ENCODE results near the gene SLC35F3.

SLC35F3 gene

GRCh38 chr1:234315588-234315987 lies 411.1 kb downstream of the SLC35F3 start:
- peak in 1 of 3 experiments; percentile 30 for DNase-seq (ENCODE audit: low read depth in 3 of 3)

GRCh38 chr1:234316486-234316885 lies 412.0 kb downstream of the SLC35F3 start:
- DNase-seq (ENCODE audit: low read depth in 3 of 3), result no peak

GRCh38 chr1:234316937-234317336 lies 412.5 kb downstream of the SLC35F3 start:
- no peak for DNase-seq (ENCODE audit: low read depth in 3 of 3)

- DNase-seq (ENCODE audit: low read depth in 3 of 3), result no peak
Observed at GRCh38 chr1:234320069-234320468, 415.6 kb downstream of the SLC35F3 start.

- DNase-seq (ENCODE audit: low read depth in 3 of 3), result no peak
Observed at GRCh38 chr1:234320549-234320948, 416.1 kb downstream of the SLC35F3 start.

- no peak for DNase-seq (ENCODE audit: low read depth in 3 of 3)
Observed at GRCh38 chr1:234321231-234321630, 416.8 kb downstream of the SLC35F3 start.

GRCh38 chr1:234322097-234322496 lies 417.6 kb downstream of the SLC35F3 start:
- DNase-seq (ENCODE audit: low read depth in 3 of 3), result no peak

- DNase-seq (ENCODE audit: low read depth in 3 of 3), result peak in 1 of 3 experiments; percentile 59
Observed at GRCh38 chr1:234322979-234323378, 418.5 kb downstream of the SLC35F3 start.

GRCh38 chr1:234324821-234325220 lies 420.3 kb downstream of the SLC35F3 start:
- DNase-seq (ENCODE audit: low read depth in 3 of 3), result no peak

- no peak for DNase-seq (ENCODE audit: low read depth in 3 of 3)
Observed at GRCh38 chr1:234325878-234326496, 421.5 kb downstream of the SLC35F3 start.

GRCh38 chr1:234326497-234327366 lies 422.3 kb downstream of the SLC35F3 start:
- peak; percentile 54 to 63 (median 59) for DNase-seq (ENCODE audit: low read depth in 3 of 3)

GRCh38 chr1:234327577-234328164 lies 423.2 kb downstream of the SLC35F3 start:
- no peak for DNase-seq (ENCODE audit: low read depth in 3 of 3)

GRCh38 chr1:234330843-234331215 lies 426.4 kb downstream of the SLC35F3 start:
- no peak for DNase-seq (ENCODE audit: low read depth in 3 of 3)

GRCh38 chr1:234331507-234331906 lies 427.0 kb downstream of the SLC35F3 start:
- no peak for DNase-seq (ENCODE audit: low read depth in 3 of 3)

- DNase-seq (ENCODE audit: low read depth in 3 of 3), result no peak
Observed at GRCh38 chr1:234336359-234336758, 431.9 kb downstream of the SLC35F3 start.

- no peak for DNase-seq (ENCODE audit: low read depth in 3 of 3)
Observed at GRCh38 chr1:234337233-234337632, 432.8 kb downstream of the SLC35F3 start.

- DNase-seq (ENCODE audit: low read depth in 3 of 3), result no peak
Observed at GRCh38 chr1:234340528-234340927, 436.1 kb downstream of the SLC35F3 start.

GRCh38 chr1:234342774-234343173 lies 438.3 kb downstream of the SLC35F3 start:
- no peak for DNase-seq (ENCODE audit: low read depth in 3 of 3)

GRCh38 chr1:234345237-234345636 lies 440.8 kb downstream of the SLC35F3 start:
- DNase-seq (ENCODE audit: low read depth in 3 of 3), result no peak

- no peak for DNase-seq (ENCODE audit: low read depth in 3 of 3)
Observed at GRCh38 chr1:234348964-234349363, 444.5 kb downstream of the SLC35F3 start.

- no peak for DNase-seq (ENCODE audit: low read depth in 3 of 3)
Observed at GRCh38 chr1:234355782-234356510, 451.5 kb downstream of the SLC35F3 start.

Measured in stimulated activated CD4-positive, alpha-beta T cell treated with anti-CD3 and anti-CD28 coated beads, TNF-alpha, amount 100 ng/mL, for 24 hours (primary cell).